Middle frontal gyrus (tissue), 1 donor: Measurements from ENCODE around the gene VWA1.
"Not testable (repeated sequence)": the region's sequence is repeated elsewhere in the genome, so short reads cannot be mapped to it uniquely, and the experiment has no call there.

Experiments
- DNase-seq: peaks from one replicate; pipeline ENCODE4 v3.0.0-alpha.2; 2015; ENCODE audit warnings: low spot score; ENCODE audit errors: extremely low spot score

VWA1 gene

GRCh38 chr1:1422465-1423244 is 12.8 kb upstream of the VWA1 start:
- DNase-seq = no peak

GRCh38 chr1:1423245-1423597 is 12.3 kb upstream of the VWA1 start:
- DNase-seq = no peak

- no peak for DNase-seq
Measured at GRCh38 chr1:1424707-1425106, 10.8 kb upstream of the VWA1 start.

GRCh38 chr1:1425426-1425752 is 10.1 kb upstream of the VWA1 start:
- DNase-seq = no peak

- DNase-seq = no peak
Measured at GRCh38 chr1:1425753-1426495, 9.6 kb upstream of the VWA1 start.

GRCh38 chr1:1426496-1427105 is 8.9 kb upstream of the VWA1 start:
- no peak for DNase-seq

GRCh38 chr1:1427106-1427819 is 8.2 kb upstream of the VWA1 start:
- no peak for DNase-seq

- DNase-seq = no peak
Measured at GRCh38 chr1:1427820-1428148, 7.7 kb upstream of the VWA1 start.

GRCh38 chr1:1428174-1428573 is 7.3 kb upstream of the VWA1 start:
- DNase-seq = no peak

- not testable (repeated sequence) for DNase-seq
Measured at GRCh38 chr1:1428967-1429366, 6.5 kb upstream of the VWA1 start.

- DNase-seq = no peak
Measured at GRCh38 chr1:1429671-1430073, 5.8 kb upstream of the VWA1 start.

- no peak for DNase-seq
Measured at GRCh38 chr1:1430114-1430982, 5.1 kb upstream of the VWA1 start.

- DNase-seq = no peak
Measured at GRCh38 chr1:1430992-1431844, 4.3 kb upstream of the VWA1 start.

GRCh38 chr1:1431845-1432273 is 3.6 kb upstream of the VWA1 start:
- no peak for DNase-seq

GRCh38 chr1:1432274-1432950 is 3.1 kb upstream of the VWA1 start:
- no peak for DNase-seq

- no peak for DNase-seq
Measured at GRCh38 chr1:1432951-1433803, 2.3 kb upstream of the VWA1 start.

GRCh38 chr1:1433804-1434130 is 1.7 kb upstream of the VWA1 start:
- no peak for DNase-seq

- no peak for DNase-seq
Measured at GRCh38 chr1:1434131-1434823, 1.2 kb upstream of the VWA1 start.

GRCh38 chr1:1434824-1435105 is 725 bp upstream of the VWA1 start:
- no peak for DNase-seq
